Left hindlimb (tissue), 1 donor: ENCODE data around the gene UTP3.
"Not testable (repeated sequence)": the region's sequence is repeated elsewhere in the genome, so short reads cannot be mapped to it uniquely, and the experiment has no call there.

ENCODE experiments used
- DNase-seq: peaks from one replicate; pipeline ENCODE4 v3.0.0-alpha.2; 2018

UTP3 gene

GRCh38 chr4:70718811-70719604 is 30.7 kb downstream of the UTP3 start:
- DNase-seq = no peak

- peak; percentile 61 for DNase-seq
These were observed 33.4 kb downstream of the UTP3 start, which contains the start of gene RUFY3 for GRCh38 chr4:70721747-70722146. RUFY3 (plus strand) TSS chr4:70721964; CDS start chr4:70722574, 610 bp downstream.

- DNase-seq = no peak
These were observed 34.0 kb downstream of the UTP3 start for GRCh38 chr4:70722199-70722791.

GRCh38 chr4:70724463-70724862 is 36.1 kb downstream of the UTP3 start:
- DNase-seq = no peak

- DNase-seq = no peak
These were observed 37.3 kb downstream of the UTP3 start for GRCh38 chr4:70725633-70726032.

- DNase-seq = not testable (repeated sequence)
These were observed 38.2 kb downstream of the UTP3 start for GRCh38 chr4:70726515-70726914.

GRCh38 chr4:70728091-70728490 is 39.8 kb downstream of the UTP3 start:
- DNase-seq = no peak

GRCh38 chr4:70732878-70733277 is 44.5 kb downstream of the UTP3 start:
- DNase-seq = not testable (repeated sequence)

GRCh38 chr4:70734168-70734954 is 46.0 kb downstream of the UTP3 start:
- no peak for DNase-seq

GRCh38 chr4:70734971-70735370 is 46.6 kb downstream of the UTP3 start:
- no peak for DNase-seq

GRCh38 chr4:70735915-70736314 is 47.6 kb downstream of the UTP3 start:
- DNase-seq = not testable (repeated sequence)

GRCh38 chr4:70737006-70737405 is 48.7 kb downstream of the UTP3 start:
- DNase-seq = no peak

- DNase-seq = no peak
These were observed 49.1 kb downstream of the UTP3 start for GRCh38 chr4:70737409-70737808.

GRCh38 chr4:70739496-70740337 is 51.4 kb downstream of the UTP3 start:
- no peak for DNase-seq
